DMS79 treated with DMSO at 0.1 percent for 48 hours (cell line): ENCODE measurements around the gene PMS1.
"Not testable (repeated sequence)": the region's sequence is repeated elsewhere in the genome, so short reads cannot be mapped to it uniquely, and the experiment has no call there.

Experiments
- DNase-seq: peaks from one replicate; lab custom pipeline; 2025; lab: John Stamatoyannopoulos, UW

The PMS1 gene

DNA sequence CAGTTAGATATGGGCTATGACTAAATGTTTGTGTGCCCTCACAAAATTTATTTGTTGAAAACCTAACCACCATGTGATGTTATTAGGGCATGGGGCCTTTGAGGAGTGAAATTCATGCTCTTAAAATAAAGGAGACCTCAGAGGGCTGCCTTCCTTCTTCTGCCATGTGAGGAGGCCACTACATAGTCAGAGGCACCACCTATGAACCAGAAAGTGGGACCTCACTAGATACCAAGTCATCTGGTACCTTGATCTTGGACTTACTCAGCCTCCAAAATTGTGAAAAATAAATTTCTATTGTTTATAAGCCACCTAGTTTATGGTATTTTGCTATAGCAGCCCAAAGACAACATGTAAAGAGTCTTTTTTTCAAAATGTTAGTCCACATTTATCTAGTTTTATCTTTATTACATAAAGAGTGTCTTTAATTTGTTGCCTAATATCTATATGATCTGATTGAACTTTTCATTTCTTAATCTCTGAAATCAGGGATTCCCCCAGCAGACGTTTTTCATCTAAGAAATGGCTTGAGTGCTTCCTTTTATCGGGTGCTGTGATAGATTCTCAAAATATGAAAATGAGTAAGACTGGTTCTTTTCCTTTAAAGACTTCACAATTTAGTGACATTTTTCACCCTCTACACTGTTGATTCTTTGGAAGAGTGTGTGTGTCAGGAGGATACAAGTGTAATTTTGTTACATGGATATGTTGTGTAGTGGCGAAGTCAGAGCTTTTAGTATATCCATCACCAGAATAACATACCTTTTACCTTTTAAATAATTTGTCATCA lies 34.2 kb downstream of the PMS1 start:
- DNase-seq: no peak

GRCh38 chr2:189819297-189819704 lies 35.1 kb downstream of the PMS1 start:
- no peak for DNase-seq

- DNase-seq: no peak
Measured at GRCh38 chr2:189821953-189822748, 37.9 kb downstream of the PMS1 start.

DNA sequence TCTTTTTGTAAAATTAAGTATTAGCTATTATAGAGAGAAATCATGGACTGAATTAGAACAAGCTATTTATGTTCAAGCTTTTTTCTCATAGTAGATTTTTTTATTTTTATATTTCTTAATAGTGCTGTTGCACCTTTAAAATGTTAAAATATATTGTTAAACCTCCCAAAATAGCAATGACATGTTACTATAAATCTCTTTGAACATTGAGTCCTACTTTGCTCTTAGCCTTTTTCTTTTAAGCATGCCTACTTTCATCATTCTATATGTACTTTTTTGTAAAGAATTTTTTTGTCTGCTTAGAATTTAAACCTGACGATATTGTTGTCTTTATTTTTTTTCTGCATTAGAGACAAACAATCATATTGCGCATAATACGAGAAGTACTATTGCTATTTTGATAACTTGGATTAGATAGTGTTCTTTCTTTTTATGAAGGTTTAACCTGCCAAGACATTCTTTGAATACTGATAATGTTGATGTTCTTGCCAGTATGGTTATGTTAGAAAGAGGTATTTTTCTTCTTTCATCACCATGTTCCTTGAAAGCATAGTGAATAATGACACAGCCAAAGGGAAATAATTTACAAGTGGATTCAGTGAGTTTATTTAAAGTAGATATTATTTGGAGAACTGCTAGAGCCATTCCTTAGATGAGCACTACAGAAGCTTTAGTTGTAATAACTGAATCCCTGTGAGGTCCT lies 40.6 kb downstream of the PMS1 start:
- DNase-seq: no peak

DNA sequence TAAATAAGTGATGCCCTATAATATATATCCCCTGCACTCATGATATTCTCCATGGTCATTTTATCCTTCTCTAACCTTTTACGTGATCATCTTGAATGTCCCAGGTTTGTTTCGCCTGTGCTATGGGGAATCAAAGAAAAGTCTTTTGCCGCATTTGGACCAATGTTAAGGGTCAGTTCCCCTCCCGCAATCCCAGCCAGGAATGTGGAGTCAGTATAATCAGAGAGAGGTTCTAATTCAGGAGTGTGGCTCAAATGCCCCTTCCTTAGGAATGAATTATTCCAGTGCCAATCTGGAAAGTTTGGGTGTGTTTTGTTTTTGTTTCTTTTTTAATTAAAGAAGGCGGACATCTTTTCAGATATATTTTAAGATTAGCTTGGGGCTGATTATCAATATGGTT lies 41.8 kb downstream of the PMS1 start:
- DNase-seq: no peak

GRCh38 chr2:189829102-189829833 lies 45.0 kb downstream of the PMS1 start:
- DNase-seq: no peak

DNA sequence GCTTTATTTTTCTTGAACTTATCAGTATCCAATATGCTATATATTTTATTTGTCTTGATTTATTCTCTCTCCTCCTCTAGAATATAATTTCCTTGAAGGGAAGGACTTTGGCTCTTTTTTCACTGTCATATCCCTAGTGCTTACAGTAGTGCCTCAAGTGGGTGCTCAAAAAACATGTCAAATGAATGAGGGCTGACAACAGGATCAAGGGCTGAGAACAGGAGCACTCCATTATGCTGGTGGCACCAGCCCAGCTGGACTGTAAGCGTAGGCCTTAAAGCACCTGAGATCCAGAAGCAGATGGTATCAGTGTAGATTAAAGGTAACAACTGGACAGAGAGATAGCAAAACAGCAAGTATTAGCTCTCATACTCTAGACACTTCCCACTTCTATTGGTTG lies 46.3 kb downstream of the PMS1 start:
- DNase-seq: no peak

DNA sequence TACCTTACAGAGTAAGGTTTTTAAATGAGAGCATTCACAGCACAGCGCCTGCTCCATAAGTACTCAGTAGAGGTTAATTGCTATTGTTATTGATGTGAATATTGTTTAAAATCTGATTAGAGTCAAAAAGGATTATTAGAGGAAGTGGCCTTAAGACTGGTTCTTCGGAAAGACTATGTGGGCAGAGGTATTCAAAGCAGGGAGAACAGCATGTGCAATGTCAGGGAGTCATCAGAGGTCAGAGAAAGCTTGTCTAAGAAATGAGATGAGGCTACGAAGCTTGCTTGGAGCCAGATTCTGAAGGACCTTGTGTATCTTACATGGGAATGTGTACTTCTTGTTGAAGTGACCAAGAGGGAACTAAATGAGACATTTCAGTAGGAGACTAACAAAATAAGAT lies 49.8 kb downstream of the PMS1 start:
- DNase-seq: no peak

DNA sequence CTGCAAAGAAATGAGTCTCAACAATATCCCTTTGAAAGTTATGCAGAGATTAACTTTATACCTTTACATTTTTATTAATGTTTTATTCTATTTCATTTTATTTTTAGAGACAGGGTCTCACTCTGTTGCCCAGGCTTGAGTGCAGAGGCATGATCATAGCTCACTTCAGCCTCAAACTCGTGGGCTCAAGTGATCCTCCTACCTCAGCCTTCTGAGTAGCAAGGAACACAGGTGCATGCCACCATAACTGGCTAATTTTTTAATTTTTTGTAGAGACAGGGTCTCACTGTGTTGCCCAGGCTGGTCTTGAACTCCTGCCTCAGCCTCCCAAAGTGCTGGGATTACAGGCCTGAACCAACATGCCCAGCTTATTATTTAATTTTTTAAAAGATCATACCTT lies 50.4 kb downstream of the PMS1 start:
- DNase-seq: not testable (repeated sequence)

DNA sequence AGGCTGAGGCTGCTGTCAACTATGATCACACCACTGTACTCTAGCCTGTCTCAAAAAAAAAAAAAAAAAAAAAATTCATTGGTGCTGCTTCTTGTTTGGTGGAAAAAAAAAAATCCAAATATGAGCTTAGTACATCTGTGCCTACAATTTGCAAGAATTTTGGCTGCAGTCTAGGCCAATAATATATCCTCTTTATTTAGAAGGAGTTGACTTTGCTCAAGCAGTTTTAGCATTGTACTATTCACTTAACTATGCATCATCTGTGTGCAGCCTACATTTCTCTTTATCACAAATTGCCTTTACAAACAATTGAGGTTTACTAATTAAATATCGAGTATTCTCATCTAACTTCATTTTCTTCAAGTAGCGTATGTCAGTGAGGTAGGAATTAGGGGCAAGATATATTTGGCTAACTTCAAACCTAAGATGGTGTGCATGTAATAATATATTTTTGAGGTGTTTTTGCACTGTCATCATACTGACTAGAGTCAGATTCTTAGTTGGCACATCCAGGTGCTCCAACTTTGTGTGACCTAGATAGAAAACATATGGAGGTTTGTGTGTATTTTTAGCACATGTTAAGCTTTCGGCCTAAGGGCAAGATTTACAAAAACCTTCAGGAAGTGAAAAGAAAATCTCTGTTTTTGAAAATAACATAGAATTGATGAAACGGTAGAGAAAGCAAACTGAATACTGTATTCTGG lies 51.8 kb downstream of the PMS1 start:
- DNase-seq: no peak

DNA sequence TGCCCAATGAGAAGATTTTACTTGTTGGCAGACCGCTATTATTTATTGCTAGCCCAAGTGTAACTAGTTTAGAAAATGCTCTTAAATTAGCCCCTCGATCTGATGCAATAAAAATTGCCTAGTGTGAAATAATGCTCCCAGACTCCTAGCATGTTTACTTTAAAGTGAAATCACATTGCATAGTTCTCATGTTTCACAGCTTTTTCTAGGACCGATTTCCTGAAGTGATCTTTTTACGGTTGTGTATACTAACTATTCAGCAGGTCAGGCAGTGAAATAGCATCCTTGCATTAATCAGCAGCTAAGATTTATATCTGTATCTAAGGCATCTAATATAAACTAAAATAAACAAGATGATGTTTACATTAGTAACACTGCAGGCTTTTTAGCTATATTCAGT lies 52.4 kb downstream of the PMS1 start:
- DNase-seq: no peak

DNA sequence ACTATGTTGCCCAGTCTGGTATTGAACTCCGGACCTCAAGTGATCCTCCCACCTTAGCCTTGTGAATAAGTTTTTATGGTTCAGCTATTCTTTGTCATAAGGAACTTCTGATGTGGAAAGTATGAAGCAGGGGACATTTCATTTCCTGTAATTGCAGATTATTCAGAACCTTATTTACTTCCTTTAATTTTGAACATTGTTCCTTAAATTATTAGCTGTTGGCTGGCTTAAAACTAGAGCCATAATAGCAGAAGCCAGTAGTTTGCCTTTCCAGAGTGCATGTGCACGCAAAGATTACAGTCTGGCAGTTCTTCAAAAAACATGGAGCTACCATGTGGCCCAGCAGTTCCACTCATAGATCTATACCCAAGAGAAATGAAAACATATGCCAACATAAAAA lies 53.1 kb downstream of the PMS1 start:
- no peak for DNase-seq

DNA sequence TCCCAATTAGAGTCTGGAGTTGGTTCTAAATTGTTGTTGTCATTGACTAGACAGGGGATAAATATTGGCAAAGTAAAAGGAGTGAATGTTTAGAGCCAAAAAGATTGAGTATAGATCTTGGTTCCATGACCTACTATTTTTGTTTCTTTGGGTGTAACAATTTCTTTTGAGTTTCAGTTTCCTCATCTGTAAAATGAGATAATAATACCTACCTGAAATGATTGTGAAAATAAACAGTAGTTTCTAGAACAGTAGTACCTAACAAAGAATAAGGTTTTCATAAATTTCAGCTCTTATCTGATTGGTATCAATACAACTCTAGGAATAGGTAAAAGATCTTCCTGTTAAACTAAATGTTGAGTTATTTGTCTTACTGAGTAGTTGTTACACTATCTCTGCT lies 56.8 kb downstream of the PMS1 start:
- DNase-seq: no peak

- no peak for DNase-seq
Measured at GRCh38 chr2:189848276-189848675, 64.0 kb downstream of the PMS1 start.

GRCh38 chr2:189849550-189849949 lies 65.3 kb downstream of the PMS1 start:
- DNase-seq: no peak

- peak; percentile 6 for DNase-seq
Measured at GRCh38 chr2:189851174-189851826, 67.0 kb downstream of the PMS1 start.

GRCh38 chr2:189854187-189854586 lies 69.9 kb downstream of the PMS1 start:
- DNase-seq: no peak

GRCh38 chr2:189854940-189855339 lies 70.7 kb downstream of the PMS1 start:
- DNase-seq: no peak

- no peak for DNase-seq
Measured at GRCh38 chr2:189858291-189858690, 74.0 kb downstream of the PMS1 start.

DNA sequence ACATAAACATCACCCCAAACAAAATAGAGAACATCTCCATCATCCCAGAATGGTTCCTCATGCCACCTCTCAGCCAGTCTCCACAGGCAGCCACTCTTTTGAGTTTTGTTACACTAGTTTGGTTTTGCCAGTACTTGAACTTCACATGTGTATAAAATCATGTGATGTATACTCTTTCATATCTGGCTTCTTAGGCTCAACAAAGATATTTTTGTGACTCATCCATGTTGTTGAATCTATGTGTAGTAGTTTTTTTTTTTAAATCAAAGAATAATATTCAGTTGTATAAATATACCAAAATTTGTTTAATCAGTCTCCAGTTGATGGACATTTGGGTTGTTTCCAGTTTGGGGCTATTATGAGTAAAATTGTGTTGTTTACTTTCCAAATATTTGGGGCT lies 75.9 kb downstream of the PMS1 start:
- DNase-seq: no peak

- no peak for DNase-seq
Measured at GRCh38 chr2:189862751-189863150, 78.5 kb downstream of the PMS1 start.
